GM23248 (cell line): ENCODE results near the gene PHPT1. TPM values are rescaled to one million over a fixed set of nuclear protein-coding genes. Genes with fewer than 3 reads are reported as not detected.
"Not testable (repeated sequence)": the region's sequence is repeated elsewhere in the genome, so short reads cannot be mapped to it uniquely, and the experiment has no call there.

ENCODE experiments used
- DNase-seq: peaks from one replicate; pipeline ENCODE4 v3.0.0-alpha.2; 2015
- H2AFZ ChIP-seq: fragments of 200-600 bp; sonication (generic); 2 replicates; pipeline ENCODE4 v1.6.1; 2016; ENCODE audit warnings: antibody characterized with exemption
- H3F3A ChIP-seq: fragments of 200-600 bp; sonication (generic); 2 replicates; pipeline ENCODE4 v1.6.1; 2016; ENCODE audit warnings: mild to moderate bottlenecking, antibody characterized with exemption, mixed run types; ENCODE audit not compliant: insufficient read depth
- H3K27ac ChIP-seq: fragments of 200-600 bp; sonication (generic); 2 replicates; pipeline ENCODE4 v1.5.1; 2016; ENCODE audit warnings: mild to moderate bottlenecking
- H3K27me3 ChIP-seq: fragments of 200-600 bp; sonication (generic); replicated peaks from 2 replicates; pipeline ENCODE4 v1.6.1; 2016; ENCODE audit warnings: mild to moderate bottlenecking; ENCODE audit not compliant: insufficient read depth
- H3K36me3 ChIP-seq: fragments of 200-600 bp; sonication (generic); 2 replicates; pipeline ENCODE4 v1.6.1; 2016; ENCODE audit warnings: low read depth, mild to moderate bottlenecking
- H3K4me1 ChIP-seq: fragments of 200-600 bp; sonication (generic); 2 replicates; pipeline ENCODE4 v1.6.1; 2016; ENCODE audit warnings: mild to moderate bottlenecking; ENCODE audit not compliant: insufficient read depth
- H3K4me2 ChIP-seq: fragments of 200-600 bp; sonication (generic); one replicate; pipeline ENCODE4 v1.6.1; 2016; ENCODE audit warnings: mild to moderate bottlenecking; ENCODE audit not compliant: unreplicated experiment
- H3K4me3 ChIP-seq: fragments of 200-600 bp; sonication (generic); 2 replicates; pipeline ENCODE4 v1.5.1; 2016; ENCODE audit warnings: mild to moderate bottlenecking
- H3K79me2 ChIP-seq: fragments of 200-600 bp; sonication (generic); 2 replicates; pipeline ENCODE4 v1.6.1; 2016; ENCODE audit warnings: mild to moderate bottlenecking; ENCODE audit not compliant: insufficient read depth
- H3K9ac ChIP-seq: fragments of 200-600 bp; sonication (generic); 2 replicates; pipeline ENCODE4 v1.6.1; 2016; ENCODE audit warnings: mild to moderate bottlenecking
- H3K9me2 ChIP-seq: fragments of 200-600 bp; sonication (generic); 2 replicates; pipeline ENCODE4 v1.6.1; 2016; ENCODE audit warnings: mixed run types, mild to moderate bottlenecking, moderate library complexity; ENCODE audit not compliant: insufficient read depth
- H3K9me3 ChIP-seq: fragments of 200-600 bp; sonication (generic); one replicate; pipeline ENCODE4 v1.6.1; 2017; ENCODE audit warnings: low read depth
- H4K20me1 ChIP-seq: fragments of 200-600 bp; sonication (generic); 2 replicates; pipeline ENCODE4 v1.6.0; 2016; ENCODE audit not compliant: insufficient read depth
- EZH2 ChIP-seq: fragments of 200-600 bp; sonication (generic); IDR thresholded peaks from 2 replicates; pipeline ENCODE4 v1.6.1; 2018; ENCODE audit warnings: antibody characterized with exemption, mild to moderate bottlenecking; ENCODE audit not compliant: insufficient read depth, poor library complexity, severe bottlenecking
- EZH2phosphoT487 ChIP-seq: fragments of 200-600 bp; sonication (generic); IDR thresholded peaks from 2 replicates; pipeline ENCODE4 v1.6.1; 2018; ENCODE audit warnings: antibody characterized with exemption, moderate library complexity, mild to moderate bottlenecking, low read depth; ENCODE audit not compliant: insufficient read depth
- WGBS, 2 experiments: methylation state at CpG; one replicate each; pipeline ENCODE4 v1.1.6; 2015 to 2017; ENCODE audit warnings: low lambda C conversion rate in 2 of 2, low coverage in 1 of 2; ENCODE audit errors: missing lambda C conversion rate in 2 of 2; 5-methylcytosine and 5-hydroxymethylcytosine counted together
- in situ Hi-C: fragments of 300-500 bp; cut with MboI; formaldehyde crosslinking; loops from 2 replicates; pipeline ENCODE4 v1.15.0; 2020
- polyA plus RNA-seq: library from polyadenylated mRNA; unstranded; fragments of >200 nt; fragmentation: Nextera tagmentation; extraction: Ambion mirVana; gene quantifications from 2 replicates; pipeline ENCODE4 v1.2.1, GENCODE V29; 2016
- total RNA-seq: library from RNA; depleted of rRNA; stranded (reverse); fragments of >200 nt; shearing (Covaris generic); gene quantifications from 2 replicates; pipeline ENCODE4 v1.2.3, GENCODE V29; 2014

The PHPT1 gene
- total and polyA plus RNA-seq, 2 experiments from 2014 or later, result 84.6 to 302 TPM

DNA sequence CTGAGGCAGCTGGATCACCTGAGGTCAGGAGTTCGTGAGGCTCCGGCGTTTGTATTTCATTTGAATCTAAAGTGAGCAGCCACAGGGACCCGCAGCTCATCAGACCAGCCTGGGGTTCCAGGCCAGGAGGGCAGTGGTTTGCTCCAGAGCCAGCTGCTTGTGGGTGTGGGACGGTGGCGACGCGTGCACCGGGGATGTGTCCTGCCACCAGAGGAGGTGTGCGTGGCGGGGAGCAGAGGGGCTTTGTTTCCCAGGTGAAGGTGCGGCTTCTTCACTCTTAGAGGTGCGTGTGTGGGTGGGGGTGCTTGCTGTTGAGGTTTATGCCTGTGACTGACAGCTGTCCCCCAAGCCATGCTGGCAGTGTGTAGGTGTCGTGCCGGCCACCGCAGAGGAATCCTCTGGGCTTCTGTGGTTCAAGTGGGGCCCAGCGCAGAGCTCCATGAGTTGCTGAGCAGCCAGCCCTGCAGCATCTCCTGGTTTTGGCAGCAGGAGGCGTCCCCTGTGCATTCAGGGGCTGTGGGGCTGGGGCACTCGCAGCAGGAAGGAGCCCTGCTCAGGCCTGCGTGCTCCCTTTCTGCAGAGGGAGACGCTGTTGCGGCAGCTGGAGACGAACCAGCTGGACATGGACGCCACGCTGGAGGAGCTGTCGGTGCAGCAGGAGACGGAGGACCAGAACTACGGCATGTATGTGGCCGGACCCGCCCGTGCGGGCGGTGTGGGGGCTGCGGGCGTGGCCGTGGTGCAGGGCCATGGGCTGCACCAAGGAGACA lies 13.9 kb upstream of the PHPT1 start:
- no peak overlapping the region for H3K9ac ChIP-seq
- H3K36me3 ChIP-seq, result no peaks in the 10 kb centered on the region
- TF ChIP-seq EZH2phosphoT487 (no peak), EZH2 (no peak)
- no peaks in the 10 kb centered on the region for H3F3A ChIP-seq
- H2AFZ ChIP-seq, result no peak overlapping the region
- H3K4me3 ChIP-seq, result no peak overlapping the region
- H3K4me2 ChIP-seq, result no peak overlapping the region
- in situ Hi-C loops, result no loop called here
- H3K9me2 ChIP-seq, result no peaks in the 10 kb centered on the region
- H3K9me3 ChIP-seq, result no peaks in the 10 kb centered on the region
- H3K79me2 ChIP-seq, result no peaks in the 10 kb centered on the region
- WGBS, 2 experiments, result 96 to 97% methylated on average over 34 to 36 of the region's 36 CpGs
- no peak overlapping the region for H3K27ac ChIP-seq
- no peaks in the 10 kb centered on the region for H3K4me1 ChIP-seq
- DNase-seq, result no peak
- no peaks in the 10 kb centered on the region for H4K20me1 ChIP-seq
- H3K27me3 ChIP-seq, result no peaks in the 10 kb centered on the region

DNA sequence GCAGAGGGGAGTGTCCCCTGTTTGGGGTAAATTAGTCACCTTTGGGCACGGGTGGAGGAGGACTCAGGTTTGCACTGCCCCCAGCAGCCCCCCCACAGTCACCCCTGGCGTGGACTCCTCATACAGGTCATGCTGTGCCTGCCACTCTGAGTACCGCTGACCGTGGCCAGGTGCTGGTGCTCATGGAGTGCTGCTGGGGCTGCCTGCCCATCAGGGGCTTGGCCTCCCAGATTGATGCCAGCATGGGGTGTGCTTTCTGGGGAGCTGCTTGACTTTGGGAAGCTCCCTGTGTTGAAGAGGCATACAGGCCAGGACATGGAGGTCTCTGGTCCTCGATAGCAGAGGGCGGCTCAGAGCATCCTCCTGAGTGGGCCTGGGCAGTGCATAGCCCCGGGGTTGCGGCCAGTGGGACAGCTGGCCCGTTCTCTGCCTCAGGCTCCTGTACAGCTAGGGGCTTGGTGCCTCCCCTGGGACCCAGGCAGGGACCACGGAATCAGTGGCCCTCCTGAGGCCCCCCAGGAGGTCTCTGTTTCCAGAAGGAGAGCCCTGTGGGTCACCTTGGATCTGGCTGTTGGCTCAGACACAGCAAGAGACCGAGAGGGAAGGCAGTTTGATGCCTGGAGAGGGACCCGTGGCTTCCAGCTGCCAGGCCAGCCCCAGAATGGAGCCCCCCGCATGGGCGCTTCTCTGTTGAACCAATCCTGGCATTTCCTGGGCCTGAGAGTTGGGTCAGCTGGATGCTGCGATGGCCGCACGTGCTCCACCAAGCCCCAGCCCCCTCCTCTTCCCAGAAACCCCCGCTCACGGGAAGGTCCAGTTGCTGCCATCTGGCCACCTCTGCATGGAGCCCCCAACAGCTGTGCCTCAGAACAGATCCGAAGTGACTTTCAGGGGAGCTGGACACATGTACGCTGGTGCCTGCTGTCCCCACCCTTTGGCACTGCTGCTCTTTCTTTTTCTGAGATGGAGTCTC lies 13.0 kb upstream of the PHPT1 start:
- in situ Hi-C loops, result no loop called here
- Histone ChIP-seq H3K79me2 (no peaks in the 10 kb centered on the region), H3K27me3 (no peaks in the 10 kb centered on the region), H4K20me1 (no peaks in the 10 kb centered on the region), H3K4me3 (no peak overlapping the region), H3K9me2 (no peaks in the 10 kb centered on the region), H3K4me1 (peaks cover 8% of the 10 kb centered on the region; the same call in 1 of the 2 replicates), H3K36me3 (no peaks in the 10 kb centered on the region), H2AFZ (no peak overlapping the region), H3K9me3 (no peaks in the 10 kb centered on the region), H3K9ac (no peak overlapping the region), H3K4me2 (no peak overlapping the region), H3K27ac (no peak overlapping the region), H3F3A (no peaks in the 10 kb centered on the region)
- TF ChIP-seq EZH2, result no peak
- no peak for TF ChIP-seq EZH2phosphoT487
- DNase-seq, result no peak
- 88 to 90% methylated on average over 20 to 21 of the region's 21 CpGs for WGBS, 2 experiments

DNA sequence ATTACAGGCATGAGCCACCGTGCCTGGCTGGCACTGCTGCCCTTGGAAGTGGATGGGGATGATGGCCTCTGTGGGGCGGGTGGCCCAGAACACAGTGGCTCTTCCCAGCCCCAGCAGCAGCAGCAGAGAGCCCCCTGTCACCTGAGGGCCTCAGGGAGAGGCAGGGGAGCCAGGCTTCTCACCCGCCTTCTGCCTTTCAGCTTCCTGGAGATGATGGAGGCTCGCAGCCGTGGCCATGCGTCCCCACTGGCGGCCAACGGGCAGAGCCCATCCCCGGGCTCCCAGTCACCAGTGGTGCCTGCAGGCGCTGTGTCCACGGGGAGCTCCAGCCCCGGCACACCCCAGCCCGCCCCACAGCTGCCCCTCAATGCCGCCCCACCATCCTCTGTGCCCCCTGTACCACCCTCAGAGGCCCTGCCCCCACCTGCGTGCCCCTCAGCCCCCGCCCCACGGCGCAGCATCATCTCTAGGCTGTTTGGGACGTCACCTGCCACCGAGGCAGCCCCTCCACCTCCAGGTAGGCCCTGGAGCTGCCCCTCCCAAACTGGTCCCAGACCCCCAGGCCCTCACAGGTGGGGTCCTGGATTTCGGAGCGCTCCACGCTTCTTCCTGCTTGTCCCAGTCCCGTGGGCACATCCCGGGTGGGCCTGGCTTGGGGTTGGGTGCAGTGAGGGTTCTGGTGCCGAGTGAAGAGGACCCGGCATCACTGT lies 11.9 kb upstream of the PHPT1 start:
- Histone ChIP-seq H3K36me3 (no peaks in the 10 kb centered on the region), H4K20me1 (no peaks in the 10 kb centered on the region), H3K79me2 (no peaks in the 10 kb centered on the region), H3K9ac (no peak overlapping the region), H3K4me1 (peaks cover 13% of the 10 kb centered on the region), H3K27ac (no peak overlapping the region), H3K27me3 (no peaks in the 10 kb centered on the region), H3K4me3 (no peak overlapping the region), H3K9me3 (no peaks in the 10 kb centered on the region), H3K9me2 (no peaks in the 10 kb centered on the region), H3F3A (no peaks in the 10 kb centered on the region), H2AFZ (no peak overlapping the region), H3K4me2 (no peak overlapping the region)
- no peak for TF ChIP-seq EZH2phosphoT487
- no peak for TF ChIP-seq EZH2
- DNase-seq, result no peak
- in situ Hi-C loops, result no loop called here
- 87 to 92% methylated on average over 17 to 27 of the region's 27 CpGs for WGBS, 2 experiments

DNA sequence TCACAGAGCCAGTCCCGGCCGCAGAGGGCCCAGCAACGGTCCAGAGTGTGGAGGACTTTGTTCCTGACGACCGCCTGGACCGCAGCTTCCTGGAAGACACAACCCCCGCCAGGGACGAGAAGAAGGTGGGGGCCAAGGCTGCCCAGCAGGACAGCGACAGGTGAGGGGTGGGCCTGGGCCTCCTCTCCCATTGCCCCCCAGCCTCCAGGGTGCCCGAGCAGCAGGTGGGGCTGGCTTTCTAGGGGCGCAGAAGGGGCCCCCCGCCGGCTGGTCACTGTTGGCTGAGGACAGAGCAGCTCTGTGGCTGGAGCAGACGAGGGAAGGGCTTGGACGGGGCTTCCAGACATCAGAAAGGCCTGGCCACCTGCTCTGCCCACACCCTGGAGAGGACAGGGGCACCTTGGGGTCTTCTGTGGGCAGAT lies 11.3 kb upstream of the PHPT1 start:
- H3K9me2 ChIP-seq, H3K79me2 ChIP-seq, H3K9me3 ChIP-seq, H2AFZ ChIP-seq, H3K27ac ChIP-seq, H3K4me2 ChIP-seq, DNase-seq, H4K20me1 ChIP-seq, H3K27me3 ChIP-seq, H3F3A ChIP-seq, H3K36me3 ChIP-seq, H3K4me3 ChIP-seq, H3K9ac ChIP-seq, in situ Hi-C loops: not testable (repeated sequence)
- H3K4me1 ChIP-seq, result peaks cover 13% of the 10 kb centered on the region
- WGBS, 2 experiments, result 87 to 92% methylated on average over 13 to 15 of the region's 15 CpGs
